SK-N-SH (cell line): ENCODE data around the gene ZNF791.

Source experiments
- EP300 ChIP-seq, 2 experiments: IDR thresholded peaks; 2 replicates each; pipeline versions ENCODE4 v1.4.0 to v1.6.1; 2012; ENCODE audit warnings: borderline replicate concordance in 1 of 2, low read depth in 1 of 2, low read length in 1 of 2
- EZH2phosphoT487 ChIP-seq: fragments of 200-600 bp; sonication (generic); IDR thresholded peaks from 2 replicates; pipeline ENCODE4 v1.6.1; 2017; ENCODE audit warnings: low read depth, mixed run types, mild to moderate bottlenecking, antibody characterized with exemption, moderate library complexity, borderline replicate concordance
- FOXM1 ChIP-seq: IDR thresholded peaks from 2 replicates; pipeline ENCODE4 v1.4.0; 2012; ENCODE audit warnings: low read depth, mild to moderate bottlenecking
- POLR2AphosphoS5 ChIP-seq: IDR thresholded peaks from 2 replicates; pipeline ENCODE4 v1.6.1; 2012; ENCODE audit warnings: low read depth, low read length
- RAD21 ChIP-seq: IDR thresholded peaks from 2 replicates; pipeline ENCODE4 v1.6.1; 2012; ENCODE audit warnings: mild to moderate bottlenecking, low read length
- RFX5 ChIP-seq: IDR thresholded peaks from 2 replicates; pipeline ENCODE4 v1.6.1; 2012; ENCODE audit warnings: mild to moderate bottlenecking, improper control_type of control experiment, low read length
- SMC3 ChIP-seq: IDR thresholded peaks from 2 replicates; pipeline ENCODE4 v1.6.1; 2012; ENCODE audit warnings: low read depth, low read length, improper control_type of control experiment
- TF ChIP-seq, protein P1 (sequence below): fragments of 200-600 bp; sonication (generic); IDR thresholded peaks from 2 replicates; pipeline ENCODE4 v1.6.1; 2017; ENCODE audit warnings: antibody characterized with exemption, mild to moderate bottlenecking, moderate library complexity
- TF ChIP-seq, protein P2 (sequence below): IDR thresholded peaks from 2 replicates; pipeline ENCODE4 v1.4.0; 2012; ENCODE audit warnings: low read depth, borderline replicate concordance
- TF ChIP-seq, protein P3 (sequence below): fragments of 150-350 bp; IDR thresholded peaks from 2 replicates; pipeline ENCODE4 v1.6.1; 2017; ENCODE audit warnings: antibody characterized with exemption, low read length, low read depth, borderline replicate concordance

DNA sequence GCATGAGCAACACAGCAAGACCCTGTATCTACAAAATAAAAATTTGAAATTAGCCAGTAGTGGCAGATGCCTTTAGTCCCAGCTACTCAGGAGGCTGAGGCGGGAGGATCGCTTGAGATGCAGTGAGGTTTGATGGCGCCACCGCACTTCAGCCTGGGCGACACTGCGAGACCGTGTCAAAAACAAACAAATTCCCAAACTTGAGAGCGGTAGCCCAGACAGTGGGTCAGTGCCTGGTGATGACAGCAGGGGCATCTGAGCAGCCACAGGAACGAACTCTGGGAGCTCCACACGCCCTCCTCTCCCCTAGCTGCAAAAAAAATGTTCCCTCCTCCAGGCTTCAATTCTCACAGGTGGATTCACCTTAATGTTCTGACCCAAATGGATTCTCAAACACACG lies 14.2 kb upstream of the ZNF791 start:
- TF ChIP-seq, protein P1, sequence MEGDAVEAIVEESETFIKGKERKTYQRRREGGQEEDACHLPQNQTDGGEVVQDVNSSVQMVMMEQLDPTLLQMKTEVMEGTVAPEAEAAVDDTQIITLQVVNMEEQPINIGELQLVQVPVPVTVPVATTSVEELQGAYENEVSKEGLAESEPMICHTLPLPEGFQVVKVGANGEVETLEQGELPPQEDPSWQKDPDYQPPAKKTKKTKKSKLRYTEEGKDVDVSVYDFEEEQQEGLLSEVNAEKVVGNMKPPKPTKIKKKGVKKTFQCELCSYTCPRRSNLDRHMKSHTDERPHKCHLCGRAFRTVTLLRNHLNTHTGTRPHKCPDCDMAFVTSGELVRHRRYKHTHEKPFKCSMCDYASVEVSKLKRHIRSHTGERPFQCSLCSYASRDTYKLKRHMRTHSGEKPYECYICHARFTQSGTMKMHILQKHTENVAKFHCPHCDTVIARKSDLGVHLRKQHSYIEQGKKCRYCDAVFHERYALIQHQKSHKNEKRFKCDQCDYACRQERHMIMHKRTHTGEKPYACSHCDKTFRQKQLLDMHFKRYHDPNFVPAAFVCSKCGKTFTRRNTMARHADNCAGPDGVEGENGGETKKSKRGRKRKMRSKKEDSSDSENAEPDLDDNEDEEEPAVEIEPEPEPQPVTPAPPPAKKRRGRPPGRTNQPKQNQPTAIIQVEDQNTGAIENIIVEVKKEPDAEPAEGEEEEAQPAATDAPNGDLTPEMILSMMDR, result no peak
- TF ChIP-seq, protein P2, sequence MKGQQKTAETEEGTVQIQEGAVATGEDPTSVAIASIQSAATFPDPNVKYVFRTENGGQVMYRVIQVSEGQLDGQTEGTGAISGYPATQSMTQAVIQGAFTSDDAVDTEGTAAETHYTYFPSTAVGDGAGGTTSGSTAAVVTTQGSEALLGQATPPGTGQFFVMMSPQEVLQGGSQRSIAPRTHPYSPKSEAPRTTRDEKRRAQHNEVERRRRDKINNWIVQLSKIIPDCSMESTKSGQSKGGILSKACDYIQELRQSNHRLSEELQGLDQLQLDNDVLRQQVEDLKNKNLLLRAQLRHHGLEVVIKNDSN, result no peak
- TF ChIP-seq SMC3 (no peak), RAD21 (no peak), EP300 (IDR thresholded peaks at IDR 0.05; ENCODE audit: borderline replicate concordance in 1 of 2, low read depth in 1 of 2, low read length in 1 of 2) (no peak), FOXM1 (no peak), POLR2AphosphoS5 (no peak), RFX5 (no peak), EZH2phosphoT487 (no peak)
- TF ChIP-seq, protein P3, sequence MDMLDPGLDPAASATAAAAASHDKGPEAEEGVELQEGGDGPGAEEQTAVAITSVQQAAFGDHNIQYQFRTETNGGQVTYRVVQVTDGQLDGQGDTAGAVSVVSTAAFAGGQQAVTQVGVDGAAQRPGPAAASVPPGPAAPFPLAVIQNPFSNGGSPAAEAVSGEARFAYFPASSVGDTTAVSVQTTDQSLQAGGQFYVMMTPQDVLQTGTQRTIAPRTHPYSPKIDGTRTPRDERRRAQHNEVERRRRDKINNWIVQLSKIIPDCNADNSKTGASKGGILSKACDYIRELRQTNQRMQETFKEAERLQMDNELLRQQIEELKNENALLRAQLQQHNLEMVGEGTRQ, result no peak
